ENCODE measurements around the gene RAB31. TPM values are rescaled to one million over a fixed set of nuclear protein-coding genes. Genes with fewer than 3 reads are reported as not detected.
A peak's percentile ranks its signal among the peaks of the same experiment; 100 is the strongest.

Gene RAB31
- total and polyA plus RNA-seq, 2 of the 13 experiments (the other 11 are each of a cell fraction or from before 2014, with no cell fraction given): 1.1 to 1.7 TPM

GRCh38 chr18:9814431-9814830 is 106.3 kb downstream of the RAB31 start (continued):
- TF ChIP-seq, protein P1, sequence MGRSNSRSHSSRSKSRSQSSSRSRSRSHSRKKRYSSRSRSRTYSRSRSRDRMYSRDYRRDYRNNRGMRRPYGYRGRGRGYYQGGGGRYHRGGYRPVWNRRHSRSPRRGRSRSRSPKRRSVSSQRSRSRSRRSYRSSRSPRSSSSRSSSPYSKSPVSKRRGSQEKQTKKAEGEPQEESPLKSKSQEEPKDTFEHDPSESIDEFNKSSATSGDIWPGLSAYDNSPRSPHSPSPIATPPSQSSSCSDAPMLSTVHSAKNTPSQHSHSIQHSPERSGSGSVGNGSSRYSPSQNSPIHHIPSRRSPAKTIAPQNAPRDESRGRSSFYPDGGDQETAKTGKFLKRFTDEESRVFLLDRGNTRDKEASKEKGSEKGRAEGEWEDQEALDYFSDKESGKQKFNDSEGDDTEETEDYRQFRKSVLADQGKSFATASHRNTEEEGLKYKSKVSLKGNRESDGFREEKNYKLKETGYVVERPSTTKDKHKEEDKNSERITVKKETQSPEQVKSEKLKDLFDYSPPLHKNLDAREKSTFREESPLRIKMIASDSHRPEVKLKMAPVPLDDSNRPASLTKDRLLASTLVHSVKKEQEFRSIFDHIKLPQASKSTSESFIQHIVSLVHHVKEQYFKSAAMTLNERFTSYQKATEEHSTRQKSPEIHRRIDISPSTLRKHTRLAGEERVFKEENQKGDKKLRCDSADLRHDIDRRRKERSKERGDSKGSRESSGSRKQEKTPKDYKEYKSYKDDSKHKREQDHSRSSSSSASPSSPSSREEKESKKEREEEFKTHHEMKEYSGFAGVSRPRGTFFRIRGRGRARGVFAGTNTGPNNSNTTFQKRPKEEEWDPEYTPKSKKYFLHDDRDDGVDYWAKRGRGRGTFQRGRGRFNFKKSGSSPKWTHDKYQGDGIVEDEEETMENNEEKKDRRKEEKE (IDR thresholded peaks at IDR 0.05): no peak
- TF ChIP-seq TRIM22 (IDR thresholded peaks at IDR 0.05) (no peak), IRF2 (CRISPR knock-in tag; IDR thresholded peaks at IDR 0.05) (peak; percentile 45; the same call in 1 of the 2 replicates), MIXL1 (CRISPR knock-in tag; IDR thresholded peaks at IDR 0.05) (peak; percentile 92), HMG20A (CRISPR knock-in tag; IDR thresholded peaks at IDR 0.05; ENCODE audit: borderline replicate concordance) (peak; percentile 93), FOXO4 (CRISPR knock-in tag; conservative IDR thresholded peaks at IDR 0.05) (no peak), CBFB (CRISPR knock-in tag; IDR thresholded peaks at IDR 0.05) (0 out of 2 replicates have a peak, but pooled peaks have one; percentile 43), MIER3 (CRISPR knock-in tag; IDR thresholded peaks at IDR 0.05; ENCODE audit: borderline replicate concordance) (peak; percentile 69; the same call in 1 of the 2 replicates), PHF8 (CRISPR knock-in tag; IDR thresholded peaks at IDR 0.05) (no peak), SOX5 (CRISPR knock-in tag; IDR thresholded peaks at IDR 0.05; ENCODE audit: borderline replicate concordance) (peak; percentile 67; the same call in 1 of the 2 replicates), TEAD3 (CRISPR knock-in tag; optimal IDR thresholded peaks at IDR 0.05; ENCODE audit: borderline replicate concordance) (peak; percentile 69), TCF7L2 (IDR thresholded peaks at IDR 0.05; ENCODE audit: low read depth, low read length) (no peak), NKX3-1 (CRISPR knock-in tag; IDR thresholded peaks at IDR 0.05) (peak; percentile 67)
- TF ChIP-seq, protein P2, sequence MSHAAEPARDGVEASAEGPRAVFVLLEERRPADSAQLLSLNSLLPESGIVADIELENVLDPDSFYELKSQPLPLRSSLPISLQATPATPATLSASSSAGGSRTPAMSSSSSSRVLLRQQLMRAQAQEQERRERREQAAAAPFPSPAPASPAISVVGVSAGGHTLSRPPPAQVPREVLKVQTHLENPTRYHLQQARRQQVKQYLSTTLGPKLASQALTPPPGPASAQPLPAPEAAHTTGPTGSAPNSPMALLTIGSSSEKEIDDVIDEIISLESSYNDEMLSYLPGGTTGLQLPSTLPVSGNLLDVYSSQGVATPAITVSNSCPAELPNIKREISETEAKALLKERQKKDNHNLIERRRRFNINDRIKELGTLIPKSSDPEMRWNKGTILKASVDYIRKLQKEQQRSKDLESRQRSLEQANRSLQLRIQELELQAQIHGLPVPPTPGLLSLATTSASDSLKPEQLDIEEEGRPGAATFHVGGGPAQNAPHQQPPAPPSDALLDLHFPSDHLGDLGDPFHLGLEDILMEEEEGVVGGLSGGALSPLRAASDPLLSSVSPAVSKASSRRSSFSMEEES (CRISPR knock-in tag; IDR thresholded peaks at IDR 0.05): 0 out of 2 replicates have a peak, but pooled peaks have one; percentile 49
- TF ChIP-seq, protein P3, sequence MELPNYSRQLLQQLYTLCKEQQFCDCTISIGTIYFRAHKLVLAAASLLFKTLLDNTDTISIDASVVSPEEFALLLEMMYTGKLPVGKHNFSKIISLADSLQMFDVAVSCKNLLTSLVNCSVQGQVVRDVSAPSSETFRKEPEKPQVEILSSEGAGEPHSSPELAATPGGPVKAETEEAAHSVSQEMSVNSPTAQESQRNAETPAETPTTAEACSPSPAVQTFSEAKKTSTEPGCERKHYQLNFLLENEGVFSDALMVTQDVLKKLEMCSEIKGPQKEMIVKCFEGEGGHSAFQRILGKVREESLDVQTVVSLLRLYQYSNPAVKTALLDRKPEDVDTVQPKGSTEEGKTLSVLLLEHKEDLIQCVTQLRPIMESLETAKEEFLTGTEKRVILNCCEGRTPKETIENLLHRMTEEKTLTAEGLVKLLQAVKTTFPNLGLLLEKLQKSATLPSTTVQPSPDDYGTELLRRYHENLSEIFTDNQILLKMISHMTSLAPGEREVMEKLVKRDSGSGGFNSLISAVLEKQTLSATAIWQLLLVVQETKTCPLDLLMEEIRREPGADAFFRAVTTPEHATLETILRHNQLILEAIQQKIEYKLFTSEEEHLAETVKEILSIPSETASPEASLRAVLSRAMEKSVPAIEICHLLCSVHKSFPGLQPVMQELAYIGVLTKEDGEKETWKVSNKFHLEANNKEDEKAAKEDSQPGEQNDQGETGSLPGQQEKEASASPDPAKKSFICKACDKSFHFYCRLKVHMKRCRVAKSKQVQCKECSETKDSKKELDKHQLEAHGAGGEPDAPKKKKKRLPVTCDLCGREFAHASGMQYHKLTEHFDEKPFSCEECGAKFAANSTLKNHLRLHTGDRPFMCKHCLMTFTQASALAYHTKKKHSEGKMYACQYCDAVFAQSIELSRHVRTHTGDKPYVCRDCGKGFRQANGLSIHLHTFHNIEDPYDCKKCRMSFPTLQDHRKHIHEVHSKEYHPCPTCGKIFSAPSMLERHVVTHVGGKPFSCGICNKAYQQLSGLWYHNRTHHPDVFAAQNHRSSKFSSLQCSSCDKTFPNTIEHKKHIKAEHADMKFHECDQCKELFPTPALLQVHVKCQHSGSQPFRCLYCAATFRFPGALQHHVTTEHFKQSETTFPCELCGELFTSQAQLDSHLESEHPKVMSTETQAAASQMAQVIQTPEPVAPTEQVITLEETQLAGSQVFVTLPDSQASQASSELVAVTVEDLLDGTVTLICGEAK (IDR thresholded peaks at IDR 0.05): no peak
- TF ChIP-seq, protein P3 (CRISPR knock-in tag; IDR thresholded peaks at IDR 0.05): no peak
